ENCODE results near the gene ALOX5AP.
A peak's percentile ranks its signal among the peaks of the same experiment; 100 is the strongest.

Gene ALOX5AP

DNA sequence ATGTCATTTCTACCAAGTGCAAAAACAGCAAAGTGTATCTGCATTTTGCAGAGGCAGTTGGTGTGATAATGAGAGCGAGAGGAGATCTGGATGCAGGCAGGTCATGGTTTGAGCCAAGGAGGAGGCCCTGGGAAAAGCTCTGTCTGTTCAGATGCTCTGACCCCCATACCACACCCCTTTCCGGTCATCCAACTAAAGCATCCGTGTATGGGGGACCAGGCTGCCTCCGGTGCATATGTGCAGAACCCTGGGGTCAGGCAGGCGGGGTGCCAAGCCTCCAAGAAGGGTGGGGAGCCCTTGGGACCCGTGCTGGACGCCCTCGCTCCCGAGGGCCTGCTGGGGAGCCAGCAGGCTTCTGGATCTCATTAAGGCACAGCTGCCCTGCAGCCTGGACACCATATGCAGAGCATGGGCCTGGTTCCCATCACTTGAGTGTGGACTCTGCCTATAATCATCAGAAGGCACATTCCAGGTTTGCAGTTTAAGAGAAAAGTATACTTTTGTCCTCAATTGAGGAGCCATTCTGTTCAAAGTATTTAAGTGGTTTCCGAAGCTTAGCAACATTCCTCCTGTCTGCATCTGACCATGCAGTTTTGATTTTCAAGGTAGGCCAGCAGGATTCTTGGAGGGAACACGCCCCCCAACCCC is 56.1 kb downstream of the ALOX5AP start:
- peaks cover 13% of the 10 kb centered on the region for H3K27me3 ChIP-seq (replicated peaks; ENCODE audit: control insufficient read depth, insufficient read depth, low read length)
- peak; percentile 71 for DNase-seq (ENCODE audit: low read depth)
- H3K9me3 ChIP-seq (ENCODE audit: control insufficient read depth, low read length), result no peaks in the 10 kb centered on the region
- H3K4me1 ChIP-seq (ENCODE audit: control insufficient read depth, insufficient read depth, low read length), result peaks cover 25% of the 10 kb centered on the region
- no peak overlapping the region for H3K4me3 ChIP-seq (ENCODE audit: low read length)
- H3K9ac ChIP-seq (ENCODE audit: low read length), result no peak overlapping the region
- no peaks in the 10 kb centered on the region for H3K36me3 ChIP-seq (ENCODE audit: control insufficient read depth, insufficient read depth, low read length, severe bottlenecking)

GRCh38 chr13:30792285-30793000 is 57.1 kb downstream of the ALOX5AP start:
- peak; percentile 97 for DNase-seq (ENCODE audit: low read depth)

DNA sequence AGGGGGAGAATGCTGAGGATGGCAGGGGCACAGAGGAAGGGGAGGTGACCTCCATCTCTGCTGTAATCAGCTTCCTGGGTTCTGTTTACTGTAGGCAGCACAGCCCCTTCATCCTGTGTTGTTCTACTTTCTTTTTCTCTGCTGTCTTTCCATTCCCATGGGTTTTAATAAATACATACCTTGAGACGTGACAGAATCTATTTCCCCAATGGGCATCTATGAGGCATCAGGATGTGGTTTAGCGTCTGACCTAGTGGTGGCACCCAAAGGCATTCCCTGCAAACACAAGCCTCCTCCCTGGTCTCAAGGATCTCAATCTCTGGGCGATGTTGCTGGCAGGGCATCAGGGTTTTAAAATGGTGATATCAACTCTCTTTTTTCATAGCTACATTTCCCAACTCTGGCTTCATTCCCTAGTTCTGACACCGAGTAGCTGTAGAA is 60.8 kb downstream of the ALOX5AP start:
- peak; percentile 57 for DNase-seq (ENCODE audit: low read depth)

More at GRCh38 chr13:30792285-30793000, 57.1 kb downstream of the ALOX5AP start:
- peak overlapping the region; percentile 25 for H3K4me3 ChIP-seq (ENCODE audit: low read length)
- H3K4me1 ChIP-seq (ENCODE audit: control insufficient read depth, insufficient read depth, low read length), result peaks cover 34% of the 10 kb centered on the region
- no peaks in the 10 kb centered on the region for H3K9me3 ChIP-seq (ENCODE audit: control insufficient read depth, low read length)
- H3K36me3 ChIP-seq (ENCODE audit: control insufficient read depth, insufficient read depth, low read length, severe bottlenecking), result no peaks in the 10 kb centered on the region
- H3K27me3 ChIP-seq (replicated peaks; ENCODE audit: control insufficient read depth, insufficient read depth, low read length), result peaks cover 4% of the 10 kb centered on the region
- peak overlapping the region; percentile 36 for H3K9ac ChIP-seq (ENCODE audit: low read length)

GRCh38 chr13:30796631-30797601 is 61.6 kb downstream of the ALOX5AP start:
- Histone ChIP-seq H3K4me1 (ENCODE audit: control insufficient read depth, insufficient read depth, low read length) (peaks cover 30% of the 10 kb centered on the region), H3K9me3 (ENCODE audit: control insufficient read depth, low read length) (no peaks in the 10 kb centered on the region), H3K9ac (ENCODE audit: low read length) (peak overlapping the region; percentile 16), H3K36me3 (ENCODE audit: control insufficient read depth, insufficient read depth, low read length, severe bottlenecking) (no peaks in the 10 kb centered on the region), H3K4me3 (ENCODE audit: low read length) (peak overlapping the region; percentile 58), H3K27me3 (replicated peaks; ENCODE audit: control insufficient read depth, insufficient read depth, low read length) (no peaks in the 10 kb centered on the region)
- DNase-seq (ENCODE audit: low read depth), result no peak

More for the DNA sequence above, 60.8 kb downstream of the ALOX5AP start:
- peaks cover 34% of the 10 kb centered on the region for H3K4me1 ChIP-seq (ENCODE audit: control insufficient read depth, insufficient read depth, low read length)
- H3K36me3 ChIP-seq (ENCODE audit: control insufficient read depth, insufficient read depth, low read length, severe bottlenecking), result no peaks in the 10 kb centered on the region
- H3K9me3 ChIP-seq (ENCODE audit: control insufficient read depth, low read length), result no peaks in the 10 kb centered on the region
- no peaks in the 10 kb centered on the region for H3K27me3 ChIP-seq (replicated peaks; ENCODE audit: control insufficient read depth, insufficient read depth, low read length)
- H3K9ac ChIP-seq (ENCODE audit: low read length), result peak overlapping the region; percentile 16
- H3K4me3 ChIP-seq (ENCODE audit: low read length), result peak overlapping the region; percentile 58

DNA sequence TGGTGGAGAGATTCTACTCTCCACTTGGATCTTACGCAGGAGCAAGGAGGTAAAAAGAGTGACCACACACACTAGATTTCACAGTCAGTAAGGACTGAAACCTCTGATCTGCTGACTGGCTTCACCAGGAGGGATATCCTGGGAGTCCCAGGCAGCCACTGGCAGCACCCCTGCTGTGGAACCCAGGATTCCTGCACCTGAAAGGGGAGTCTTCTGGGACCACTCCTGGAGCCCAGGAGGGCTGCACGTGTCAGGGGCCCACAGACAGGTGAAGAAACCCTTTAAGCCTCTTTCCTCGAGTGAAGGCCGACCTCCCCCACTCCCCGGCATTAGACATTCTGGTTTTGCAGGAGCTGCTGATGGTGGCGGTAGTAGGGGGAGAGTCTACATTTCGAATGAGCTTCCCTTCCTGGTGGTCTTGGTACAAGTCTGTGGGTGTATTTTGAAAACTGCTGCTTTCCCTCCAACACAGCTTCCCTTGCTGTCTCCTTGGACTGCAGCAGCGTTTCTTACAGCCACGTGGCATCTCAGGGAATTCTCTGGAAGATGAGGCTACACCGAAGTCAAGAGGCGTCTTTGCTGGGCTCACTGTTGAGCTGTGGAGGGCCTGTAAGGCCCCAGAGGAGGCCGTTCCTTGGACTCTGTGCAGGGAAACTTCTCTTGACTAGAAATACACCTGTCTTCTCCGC is 62.6 kb downstream of the ALOX5AP start:
- Histone ChIP-seq H3K36me3 (ENCODE audit: control insufficient read depth, insufficient read depth, low read length, severe bottlenecking) (no peaks in the 10 kb centered on the region), H3K4me3 (ENCODE audit: low read length) (no peak overlapping the region), H3K4me1 (ENCODE audit: control insufficient read depth, insufficient read depth, low read length) (peaks cover 22% of the 10 kb centered on the region), H3K27me3 (replicated peaks; ENCODE audit: control insufficient read depth, insufficient read depth, low read length) (no peaks in the 10 kb centered on the region), H3K9me3 (ENCODE audit: control insufficient read depth, low read length) (no peaks in the 10 kb centered on the region), H3K9ac (ENCODE audit: low read length) (no peak overlapping the region)
- DNase-seq (ENCODE audit: low read depth), result no peak

DNA sequence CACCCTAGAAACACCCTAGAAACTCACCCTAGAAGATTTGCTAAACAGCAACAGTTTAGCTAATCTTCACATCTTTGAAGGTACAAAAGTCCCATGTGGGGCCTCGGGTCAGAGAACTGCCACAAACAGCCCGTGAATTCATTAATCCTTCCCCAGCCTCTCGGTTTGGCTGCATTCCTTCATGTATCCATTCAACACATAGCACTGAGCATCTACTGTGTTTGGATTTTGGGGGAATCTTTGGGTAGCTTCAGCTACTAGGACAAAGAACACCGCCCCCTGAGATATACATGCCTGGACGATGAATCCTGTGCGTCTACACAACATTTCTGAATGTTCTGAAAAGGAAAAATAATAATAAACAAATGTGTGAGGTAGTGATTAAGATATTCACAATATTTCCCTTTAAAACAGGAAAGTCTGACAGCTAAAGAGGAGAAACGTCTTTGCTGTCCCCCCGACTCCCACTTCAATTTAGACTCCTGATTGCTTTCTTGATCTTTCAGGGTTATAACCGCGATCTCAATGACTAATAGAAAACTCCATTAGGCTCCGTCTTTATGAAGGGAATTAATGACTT is 63.5 kb downstream of the ALOX5AP start:
- Histone ChIP-seq H3K27me3 (replicated peaks; ENCODE audit: control insufficient read depth, insufficient read depth, low read length) (no peaks in the 10 kb centered on the region), H3K36me3 (ENCODE audit: control insufficient read depth, insufficient read depth, low read length, severe bottlenecking) (no peaks in the 10 kb centered on the region), H3K9me3 (ENCODE audit: control insufficient read depth, low read length) (no peaks in the 10 kb centered on the region), H3K9ac (ENCODE audit: low read length) (no peak overlapping the region), H3K4me1 (ENCODE audit: control insufficient read depth, insufficient read depth, low read length) (peaks cover 26% of the 10 kb centered on the region), H3K4me3 (ENCODE audit: low read length) (no peak overlapping the region)
- no peak for DNase-seq (ENCODE audit: low read depth)

DNA sequence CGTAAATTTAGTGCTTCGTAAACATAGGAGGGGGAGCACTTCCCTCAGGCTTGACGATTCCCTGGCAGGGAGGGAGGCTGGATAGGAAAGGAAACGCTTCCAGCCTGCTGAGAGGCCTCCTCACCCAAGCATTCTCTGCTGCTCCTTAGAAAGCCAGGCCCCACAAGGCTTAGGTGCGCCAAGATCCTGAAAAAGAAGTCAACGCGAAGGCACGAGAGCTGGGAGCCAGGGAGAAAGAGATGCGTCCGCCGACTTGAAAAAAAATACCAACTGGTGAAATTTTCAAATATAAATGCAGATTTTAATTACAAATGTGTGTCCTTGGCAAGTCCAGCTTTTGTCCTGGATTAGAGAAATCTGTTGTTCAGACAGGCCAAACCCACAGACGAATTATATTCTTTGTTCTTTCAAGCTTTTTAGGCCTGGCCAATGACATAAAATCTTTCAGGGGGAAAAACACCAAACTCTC is 64.0 kb downstream of the ALOX5AP start:
- H3K9me3 ChIP-seq (ENCODE audit: control insufficient read depth, low read length), result no peaks in the 10 kb centered on the region
- peaks cover 27% of the 10 kb centered on the region for H3K4me1 ChIP-seq (ENCODE audit: control insufficient read depth, insufficient read depth, low read length)
- H3K4me3 ChIP-seq (ENCODE audit: low read length), result no peak overlapping the region
- DNase-seq (ENCODE audit: low read depth), result no peak
- H3K9ac ChIP-seq (ENCODE audit: low read length), result no peak overlapping the region
- H3K27me3 ChIP-seq (replicated peaks; ENCODE audit: control insufficient read depth, insufficient read depth, low read length), result no peaks in the 10 kb centered on the region
- no peaks in the 10 kb centered on the region for H3K36me3 ChIP-seq (ENCODE audit: control insufficient read depth, insufficient read depth, low read length, severe bottlenecking)

- no peaks in the 10 kb centered on the region for H3K9me3 ChIP-seq (ENCODE audit: control insufficient read depth, low read length)
- H3K36me3 ChIP-seq (ENCODE audit: control insufficient read depth, insufficient read depth, low read length, severe bottlenecking), result no peaks in the 10 kb centered on the region
- peaks cover 27% of the 10 kb centered on the region for H3K4me1 ChIP-seq (ENCODE audit: control insufficient read depth, insufficient read depth, low read length)
- no peak for DNase-seq (ENCODE audit: low read depth)
- no peak overlapping the region for H3K4me3 ChIP-seq (ENCODE audit: low read length)
- H3K27me3 ChIP-seq (replicated peaks; ENCODE audit: control insufficient read depth, insufficient read depth, low read length), result no peaks in the 10 kb centered on the region
- no peak overlapping the region for H3K9ac ChIP-seq (ENCODE audit: low read length)
Measured at GRCh38 chr13:30800107-30800506, 64.8 kb downstream of the ALOX5AP start.

DNA sequence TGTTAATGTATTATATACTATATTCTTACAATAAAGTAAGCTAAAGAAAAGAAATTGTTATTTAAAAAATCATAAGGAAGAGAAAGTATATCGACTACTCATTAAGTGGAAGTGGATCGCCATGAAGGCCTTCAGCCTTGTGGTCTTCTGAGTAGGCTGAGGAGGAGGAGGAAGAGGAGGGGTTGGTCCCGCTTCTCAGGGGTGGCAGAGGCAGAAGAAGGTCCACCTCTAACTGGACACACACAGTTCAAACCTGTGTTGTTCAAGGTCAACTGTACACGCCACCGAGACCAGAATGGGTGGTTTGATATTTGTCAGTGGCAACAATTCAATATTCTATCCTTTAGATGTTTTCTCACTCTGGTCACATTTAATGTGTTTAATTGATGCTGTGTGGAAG is 67.2 kb downstream of the ALOX5AP start:
- Histone ChIP-seq H3K4me1 (ENCODE audit: control insufficient read depth, insufficient read depth, low read length) (peaks cover 17% of the 10 kb centered on the region), H3K9ac (ENCODE audit: low read length) (no peak overlapping the region), H3K36me3 (ENCODE audit: control insufficient read depth, insufficient read depth, low read length, severe bottlenecking) (no peaks in the 10 kb centered on the region), H3K9me3 (ENCODE audit: control insufficient read depth, low read length) (no peaks in the 10 kb centered on the region), H3K4me3 (ENCODE audit: low read length) (no peak overlapping the region), H3K27me3 (replicated peaks; ENCODE audit: control insufficient read depth, insufficient read depth, low read length) (no peaks in the 10 kb centered on the region)
- no peak for DNase-seq (ENCODE audit: low read depth)

DNA sequence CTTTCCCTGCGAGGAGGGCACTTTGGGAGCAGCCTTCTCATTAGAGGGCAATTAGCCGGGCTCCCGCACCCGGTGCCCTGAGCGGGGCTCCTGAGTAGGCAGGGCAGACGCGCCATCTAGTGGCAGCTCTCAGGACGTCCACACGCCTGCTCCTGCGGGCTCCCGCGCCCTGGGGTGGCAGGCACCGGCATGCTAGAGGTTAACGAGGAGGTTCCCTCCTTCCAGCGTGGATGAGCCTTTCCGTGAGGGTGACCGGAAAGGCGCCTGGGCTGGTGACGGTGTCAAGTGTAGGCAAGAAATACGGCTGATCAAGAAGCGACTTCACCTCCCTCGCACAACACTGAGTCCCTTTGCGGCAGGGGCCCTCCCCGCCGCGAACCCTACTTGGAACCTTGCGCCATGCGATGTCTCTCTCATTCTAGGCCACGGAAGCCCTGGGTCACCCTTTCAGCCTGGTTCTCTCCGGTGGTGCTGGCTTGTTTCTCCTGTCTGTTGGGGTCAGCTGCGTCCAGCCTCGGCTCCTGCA is 67.7 kb downstream of the ALOX5AP start:
- Histone ChIP-seq H3K4me3 (ENCODE audit: low read length) (peak overlapping the region; percentile 82), H3K9ac (ENCODE audit: low read length) (peak overlapping the region; percentile 86), H3K27me3 (replicated peaks; ENCODE audit: control insufficient read depth, insufficient read depth, low read length) (no peaks in the 10 kb centered on the region), H3K4me1 (ENCODE audit: control insufficient read depth, insufficient read depth, low read length) (peaks cover 18% of the 10 kb centered on the region), H3K36me3 (ENCODE audit: control insufficient read depth, insufficient read depth, low read length, severe bottlenecking) (no peaks in the 10 kb centered on the region), H3K9me3 (ENCODE audit: control insufficient read depth, low read length) (no peaks in the 10 kb centered on the region)
- DNase-seq (ENCODE audit: low read depth), result peak; percentile 89

Measured in adipocyte (in vitro differentiated cells).